D721Med (cell line): ENCODE results near the gene VEGFC.

Experiments
- DNase-seq: peaks from one replicate; pipeline ENCODE4 v3.0.0; 2011; ENCODE audit warnings: low spot score; ENCODE audit not compliant: insufficient read length
- FAIRE-seq: peaks from 2 replicates; lab custom pipeline; 2011; peaks lifted over from hg19 to GRCh38; lab: Jason Lieb, UNC
- CTCF ChIP-seq: IDR thresholded peaks from 2 replicates; pipeline ENCODE4 v1.5.1; 2012; ENCODE audit warnings: mild to moderate bottlenecking, control low read depth; ENCODE audit not compliant: insufficient read depth; ENCODE audit errors: missing control alignments

Gene VEGFC

GRCh38 chr4:176792326-176793059, at the start of gene VEGFC:
Gene VEGFC, minus strand, starts transcription at chr4:176792922. Its CDS starts 611 bp downstream, at chr4:176792311.
- peak; percentile 28 for DNase-seq
- TF ChIP-seq CTCF, result no peak
- no peak for FAIRE-seq

GRCh38 chr4:176841711-176842112, 49.0 kb upstream of the VEGFC start:
- DNase-seq (no peak), FAIRE-seq (no peak)
- no peak for TF ChIP-seq CTCF

- no peak for TF ChIP-seq CTCF
- FAIRE-seq (no peak), DNase-seq (no peak)
Observed at GRCh38 chr4:176840166-176840565, 47.4 kb upstream of the VEGFC start.

GRCh38 chr4:176839656-176840055, 46.9 kb upstream of the VEGFC start:
- no peak for TF ChIP-seq CTCF
- no peak for FAIRE-seq
- DNase-seq, result no peak

- TF ChIP-seq CTCF, result no peak
- FAIRE-seq (no peak), DNase-seq (no peak)
Observed at GRCh38 chr4:176838601-176839433, 46.1 kb upstream of the VEGFC start.

- FAIRE-seq (no peak), DNase-seq (no peak)
- TF ChIP-seq CTCF, result no peak
Observed at GRCh38 chr4:176837169-176837895, 44.6 kb upstream of the VEGFC start.
